HL-60/S4 (cell line): Measurements from ENCODE around the gene TCF4.

ENCODE experiments used
- in situ Hi-C: fragments of 300-500 bp; cut with MboI; formaldehyde crosslinking; loops from 2 replicates; pipeline ENCODE4 v1.14.3; 2022; ENCODE audit warnings: low sequenced_read_pairs

The TCF4 gene

DNA sequence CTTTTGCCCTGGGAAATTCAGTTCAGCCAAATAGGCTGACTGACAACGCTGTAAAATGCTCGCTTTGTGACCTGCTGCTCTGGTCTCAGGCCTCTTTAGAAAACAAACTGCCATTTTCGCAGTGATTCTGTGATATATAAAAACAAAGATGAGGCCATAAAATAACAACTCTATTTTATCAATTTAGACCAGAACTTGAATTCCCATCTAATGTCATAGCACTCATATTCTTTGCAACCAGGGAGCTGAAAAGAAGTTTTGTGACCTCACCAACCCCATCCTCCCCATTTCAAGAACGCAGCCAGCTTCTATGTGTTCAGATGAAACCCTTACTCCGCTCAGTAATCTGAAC, 40.3 kb downstream of the TCF4 start:
- in situ Hi-C loops: no loop called here

- in situ Hi-C loops: no loop called here
Observed at GRCh38 chr18:55546851-55547704, 40.9 kb downstream of the TCF4 start.

GRCh38 chr18:55544014-55544413, 44.0 kb downstream of the TCF4 start:
- in situ Hi-C loops: no loop called here

DNA sequence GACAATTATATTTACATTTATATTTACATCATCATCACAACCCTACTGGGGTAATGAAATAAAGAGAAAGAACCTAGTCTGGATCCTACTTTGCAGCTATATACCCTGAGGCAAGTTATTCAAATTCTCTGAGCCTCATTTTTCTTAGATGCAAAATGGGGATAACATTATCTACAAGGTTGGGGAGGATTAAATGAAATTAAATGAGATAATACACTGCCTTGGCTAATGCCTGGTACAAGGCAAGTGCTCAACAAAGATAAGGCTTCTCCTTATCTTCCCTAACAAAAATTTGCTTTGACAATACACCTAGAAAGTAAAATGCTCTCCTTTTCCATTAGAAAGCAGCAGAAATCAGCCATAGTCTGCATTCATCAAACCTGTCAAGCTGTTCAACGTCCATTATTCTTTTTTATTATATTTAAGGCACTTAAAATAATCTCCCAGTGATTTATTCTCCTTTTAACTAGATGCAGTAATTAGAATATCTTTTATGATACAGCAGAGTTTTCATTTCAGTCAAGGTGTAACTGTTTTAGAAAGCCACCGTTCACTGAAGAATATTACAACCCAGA, 44.8 kb downstream of the TCF4 start:
- in situ Hi-C loops: no loop called here

DNA sequence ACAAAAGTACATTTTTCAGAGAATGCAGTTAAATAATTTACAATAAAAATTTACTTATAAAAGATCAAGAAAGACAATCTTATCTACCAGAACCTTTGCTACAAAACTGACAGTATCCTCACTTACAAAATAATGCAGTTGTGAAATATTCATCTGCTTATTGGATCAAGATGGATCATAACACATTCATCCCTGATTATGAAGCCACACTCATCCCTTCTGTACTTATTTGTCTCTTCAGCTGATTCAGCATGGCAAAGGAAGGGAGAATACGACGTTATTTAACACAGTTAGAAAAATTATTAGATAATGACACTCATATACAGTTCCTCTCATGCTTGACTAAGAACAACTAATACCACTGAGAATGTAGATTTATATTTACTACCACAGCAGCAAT, 46.4 kb downstream of the TCF4 start:
- in situ Hi-C loops: no loop called here

- in situ Hi-C loops: no loop called here
Observed at GRCh38 chr18:55539240-55539639, 48.8 kb downstream of the TCF4 start.

DNA sequence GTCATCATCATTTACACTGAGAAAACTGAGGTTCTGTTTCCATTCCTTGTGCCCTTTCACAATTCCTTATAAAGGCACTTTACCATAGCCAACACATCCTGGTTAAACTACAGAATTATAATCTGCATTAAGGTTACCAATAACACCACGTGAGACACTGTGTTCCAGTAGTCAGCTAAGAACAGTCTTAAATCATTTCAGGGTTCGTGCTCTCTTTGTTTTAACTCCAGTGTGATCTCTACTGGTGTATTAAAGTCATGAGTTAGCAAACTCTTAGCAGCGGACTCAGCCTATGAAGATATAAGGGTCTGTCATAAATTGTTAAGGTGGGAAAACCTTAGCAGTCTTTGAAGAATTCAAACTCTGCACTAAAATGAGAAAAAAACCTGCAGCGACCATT, 53.0 kb downstream of the TCF4 start:
- in situ Hi-C loops: no loop called here

DNA sequence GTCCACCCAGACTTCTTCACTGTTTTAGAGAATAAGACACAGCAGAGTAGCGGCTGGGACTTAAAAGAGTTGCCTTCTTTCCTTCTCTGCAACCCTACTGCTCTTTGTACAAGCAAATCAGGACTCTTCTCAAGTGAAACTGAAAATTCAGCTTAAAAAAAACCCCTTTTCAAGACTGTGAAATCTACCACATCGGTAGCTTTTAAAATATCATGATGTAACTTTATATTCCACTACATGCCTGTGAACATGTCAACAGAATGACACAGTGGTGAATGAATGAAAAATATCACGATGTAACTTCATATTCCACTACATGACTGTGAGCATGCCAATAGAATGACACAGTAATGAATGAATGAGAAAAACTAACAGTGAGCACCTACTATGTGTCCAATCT, 53.4 kb downstream of the TCF4 start:
- in situ Hi-C loops: no loop called here

GRCh38 chr18:55530166-55530565, 57.8 kb downstream of the TCF4 start:
- in situ Hi-C loops: no loop called here

DNA sequence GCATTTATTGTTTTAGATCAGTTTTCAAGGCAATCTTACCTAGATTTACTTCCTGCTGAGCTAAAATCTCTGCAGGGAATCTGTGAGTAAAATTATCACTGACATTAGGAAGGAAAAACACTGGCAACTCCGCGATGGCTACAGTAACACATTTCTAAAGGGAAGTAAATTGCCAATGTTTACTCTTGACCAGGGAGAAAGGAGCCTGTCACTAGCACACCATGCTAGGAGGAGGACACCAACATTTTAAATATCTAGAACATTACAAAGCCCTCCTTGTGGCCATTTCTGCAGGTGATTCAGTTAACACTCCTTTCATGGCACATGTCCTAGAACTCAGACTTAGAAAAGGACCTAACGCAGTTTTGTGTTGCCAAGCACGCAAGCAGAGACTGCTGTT, 58.4 kb downstream of the TCF4 start:
- in situ Hi-C loops: no loop called here

DNA sequence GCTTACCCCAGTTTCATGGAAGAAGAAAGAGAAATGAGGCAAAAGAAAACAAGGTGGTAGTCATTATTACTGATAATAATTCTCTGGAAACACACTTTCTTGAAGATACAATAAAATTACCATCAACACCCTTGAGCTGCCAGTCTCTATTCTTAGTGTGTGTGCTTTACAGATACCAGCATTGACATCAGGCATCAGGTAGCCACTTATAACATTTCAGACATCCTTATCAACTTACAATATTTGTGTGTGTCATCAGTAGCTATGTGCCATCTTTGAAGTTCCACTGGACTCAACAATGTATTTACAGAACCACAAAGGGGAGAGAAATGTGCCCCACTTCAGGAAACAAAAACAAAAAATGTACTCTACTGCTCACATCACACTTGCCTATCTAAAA, 62.1 kb downstream of the TCF4 start:
- in situ Hi-C loops: no loop called here

- in situ Hi-C loops: no loop called here
Observed at GRCh38 chr18:55524353-55525073, 63.5 kb downstream of the TCF4 start.

- in situ Hi-C loops: no loop called here
Observed at GRCh38 chr18:55523001-55523400, 65.0 kb downstream of the TCF4 start.

DNA sequence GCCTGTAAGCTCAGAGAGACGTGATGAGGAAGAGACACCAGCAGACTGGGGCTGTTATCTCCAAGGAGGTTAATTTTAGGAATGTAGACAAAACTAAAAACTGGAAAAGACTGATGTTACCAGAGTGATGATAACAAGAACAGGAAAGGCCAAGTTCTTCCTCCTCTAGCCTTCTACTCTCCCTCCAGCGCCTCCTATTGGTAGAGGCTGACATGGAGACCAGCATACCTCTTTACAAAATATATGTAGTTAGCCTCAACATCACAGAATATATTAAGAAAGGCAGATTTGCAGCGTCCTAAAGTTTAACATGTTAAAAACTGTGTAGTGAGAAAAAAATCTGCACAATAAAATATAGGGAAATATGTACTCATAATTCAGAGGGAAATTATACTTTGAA, 66.0 kb downstream of the TCF4 start:
- in situ Hi-C loops: no loop called here

DNA sequence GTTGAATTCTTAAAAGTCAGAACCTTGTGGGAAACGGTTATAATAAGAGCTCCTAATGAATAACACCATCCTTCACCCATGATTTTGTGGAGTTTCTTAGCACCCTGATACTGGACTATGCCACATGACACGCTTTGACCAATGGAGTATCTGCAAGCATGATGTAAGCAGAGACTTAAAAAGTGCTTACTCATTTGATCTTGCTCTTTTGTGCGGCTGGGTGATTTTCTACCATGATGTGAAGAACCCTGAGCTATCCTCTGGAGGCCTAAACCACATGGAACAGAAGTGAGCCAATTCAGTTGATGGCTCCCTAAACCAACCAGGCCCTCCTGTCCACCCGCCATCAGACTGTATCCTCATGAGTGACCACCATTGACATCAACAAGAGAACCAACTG, 70.9 kb downstream of the TCF4 start:
- in situ Hi-C loops: no loop called here

DNA sequence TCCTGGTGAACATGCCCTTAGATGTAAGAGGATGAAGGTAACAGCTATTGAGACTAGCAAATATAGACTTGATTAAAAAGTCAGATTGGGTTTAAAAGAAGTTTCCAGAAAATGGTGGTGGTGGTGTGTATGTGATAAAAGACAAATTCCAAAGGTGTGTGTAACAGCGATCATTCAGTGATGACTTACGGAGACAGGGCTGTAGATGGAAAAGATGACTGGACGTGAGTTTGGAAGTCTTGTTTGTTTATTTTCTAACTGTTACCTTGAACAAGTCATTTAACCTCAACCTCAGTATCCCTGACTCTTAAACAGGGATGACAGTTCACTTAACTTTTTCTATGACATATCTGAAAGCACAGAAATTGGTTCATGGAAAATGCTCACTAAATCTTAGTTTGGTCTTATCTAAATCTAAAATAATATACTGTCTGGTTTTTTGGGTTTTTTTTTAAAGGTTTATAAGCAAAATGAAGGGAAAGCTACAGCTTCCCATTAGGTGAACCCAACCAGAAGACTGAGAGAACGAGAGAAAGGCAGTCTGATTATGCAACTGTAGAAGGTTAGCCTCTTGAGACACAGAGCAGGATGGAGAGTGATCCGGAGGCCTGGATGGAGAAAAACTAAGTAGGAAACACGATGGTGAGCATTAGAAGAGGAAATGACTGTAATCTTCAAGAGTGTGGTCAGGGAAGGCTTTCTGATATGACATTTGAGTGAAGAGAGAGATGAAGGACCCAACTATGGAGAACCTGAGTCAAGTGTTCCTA, 71.9 kb downstream of the TCF4 start:
- in situ Hi-C loops: no loop called here

DNA sequence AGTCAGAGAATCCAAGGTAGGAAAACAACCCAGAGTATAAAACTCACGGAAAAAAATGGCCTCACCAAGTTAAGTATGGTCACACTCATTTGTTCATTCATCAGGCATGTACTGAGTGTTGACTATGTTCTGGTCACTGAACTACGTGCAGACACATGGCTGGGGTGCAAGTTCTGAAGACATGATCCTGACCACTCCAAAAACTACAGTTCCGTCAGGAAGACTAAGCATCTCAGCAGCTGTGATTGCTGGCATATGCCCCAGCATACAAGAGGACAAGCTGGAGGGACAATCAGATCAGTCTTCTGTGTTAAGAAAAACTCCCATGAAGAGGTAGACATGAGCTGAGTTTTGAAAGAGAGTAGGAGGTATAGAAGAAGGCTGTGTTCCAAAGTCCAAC, 72.8 kb downstream of the TCF4 start:
- in situ Hi-C loops: no loop called here

GRCh38 chr18:55513161-55513560, 74.8 kb downstream of the TCF4 start:
- in situ Hi-C loops: no loop called here

- in situ Hi-C loops: no loop called here
Observed at GRCh38 chr18:55511277-55511676, 76.7 kb downstream of the TCF4 start.

GRCh38 chr18:55510809-55511208, 77.2 kb downstream of the TCF4 start:
- in situ Hi-C loops: no loop called here

DNA sequence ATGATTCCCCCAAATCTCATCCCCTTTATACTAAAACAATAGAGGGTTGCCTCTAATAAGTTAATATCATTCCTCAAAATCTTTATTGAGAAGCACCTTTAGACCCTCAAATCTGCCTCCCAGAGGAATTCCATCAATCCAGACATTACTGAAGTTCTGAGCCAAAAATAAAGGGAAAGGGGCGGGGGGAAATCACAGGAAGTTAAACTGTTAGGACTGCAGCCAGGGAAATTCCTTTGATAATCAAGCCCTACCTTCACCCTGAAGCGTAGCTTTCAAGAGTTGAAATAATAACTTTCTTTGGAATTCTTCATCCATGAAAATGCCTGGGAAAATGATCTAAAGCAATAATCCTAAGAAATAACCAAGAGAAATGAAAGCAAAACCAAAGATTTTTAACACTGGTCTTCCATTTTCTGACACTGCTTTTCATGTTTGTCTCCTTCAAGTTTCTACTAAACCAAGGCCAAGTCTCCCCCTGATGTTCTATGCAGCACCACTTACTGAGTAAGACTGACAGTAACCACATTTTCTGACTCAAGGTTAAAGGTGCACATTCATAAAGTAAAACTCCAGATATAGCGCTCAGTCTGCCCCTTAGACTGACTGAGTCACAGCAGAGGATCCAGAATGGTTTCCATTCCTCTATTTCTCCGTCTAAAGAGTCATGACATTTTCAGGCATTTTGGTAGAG, 78.2 kb downstream of the TCF4 start:
- in situ Hi-C loops: no loop called here
